ENCODE results near the gene CPA2. TPM values are rescaled to one million over a fixed set of nuclear protein-coding genes. Genes with fewer than 3 reads are reported as not detected.

CPA2 gene
- total RNA-seq, 2 experiments from 2014 or later: not detected

GRCh38 chr7:130268463-130269317 lies 2.0 kb downstream of the CPA2 start:
- POLR2A ChIA-PET: no interaction called here
- H3K27me3 Mint-ChIP-seq: no peaks in the 10 kb centered on the region

GRCh38 chr7:130269318-130269694 lies 2.6 kb downstream of the CPA2 start:
- peaks cover 3% of the 10 kb centered on the region for H3K27me3 Mint-ChIP-seq
- H3K4me3 Mint-ChIP-seq: no peak overlapping the region
- POLR2A ChIA-PET: no interaction called here
- H3K9me3 Mint-ChIP-seq: no peaks in the 10 kb centered on the region
- peaks cover 9% of the 10 kb centered on the region for H3K4me1 Mint-ChIP-seq
- no peaks in the 10 kb centered on the region for H3K36me3 Mint-ChIP-seq (ENCODE audit: low read depth)
- no peak overlapping the region for H3K27ac Mint-ChIP-seq
- CTCF ChIA-PET: no interaction called here
- no peak for DNase-seq

More at GRCh38 chr7:130268463-130269317, 2.0 kb downstream of the CPA2 start:
- CTCF ChIA-PET: no interaction called here
- no peak overlapping the region for H3K4me3 Mint-ChIP-seq
- peaks cover 6% of the 10 kb centered on the region for H3K4me1 Mint-ChIP-seq
- no peak overlapping the region for H3K27ac Mint-ChIP-seq
- no peaks in the 10 kb centered on the region for H3K36me3 Mint-ChIP-seq (ENCODE audit: low read depth)
- no peak for DNase-seq
- H3K9me3 Mint-ChIP-seq: no peaks in the 10 kb centered on the region

GRCh38 chr7:130270947-130271800 lies 4.5 kb downstream of the CPA2 start:
- POLR2A ChIA-PET: no interaction called here
- Mint-ChIP-seq H3K27me3 (peaks cover 4% of the 10 kb centered on the region), H3K4me3 (no peak overlapping the region), H3K9me3 (no peaks in the 10 kb centered on the region), H3K4me1 (peaks cover 10% of the 10 kb centered on the region), H3K36me3 (ENCODE audit: low read depth) (no peaks in the 10 kb centered on the region), H3K27ac (no peak overlapping the region)
- DNase-seq: no peak
- CTCF ChIA-PET: no interaction called here

- Mint-ChIP-seq H3K4me1 (peaks cover 13% of the 10 kb centered on the region), H3K27ac (no peak overlapping the region), H3K27me3 (peaks cover 4% of the 10 kb centered on the region), H3K36me3 (ENCODE audit: low read depth) (no peaks in the 10 kb centered on the region), H3K4me3 (no peak overlapping the region), H3K9me3 (no peaks in the 10 kb centered on the region)
- DNase-seq: no peak
- ChIA-PET POLR2A (no interaction called here), CTCF (interaction anchor here (0.5 kb wide), 1 partner anchor 106 kb away, joined by 3 read pairs; no protein-coding TSS in a partner anchor)
Observed at GRCh38 chr7:130272381-130273080, 5.9 kb downstream of the CPA2 start.

- Mint-ChIP-seq H3K9me3 (no peaks in the 10 kb centered on the region), H3K36me3 (ENCODE audit: low read depth) (no peaks in the 10 kb centered on the region), H3K4me3 (peak overlapping the region; percentile 42), H3K4me1 (peaks cover 13% of the 10 kb centered on the region), H3K27ac (no peak overlapping the region), H3K27me3 (peaks cover 4% of the 10 kb centered on the region)
- DNase-seq: no peak
- CTCF ChIA-PET: interaction anchor here (0.5 kb wide), 1 partner anchor 105 kb away, joined by 3 read pairs; no protein-coding TSS in a partner anchor
- POLR2A ChIA-PET: interaction anchor here (0.6 kb wide), 1 partner anchor 10 kb away, joined by 6 read pairs; no protein-coding TSS in a partner anchor
Observed at GRCh38 chr7:130273081-130273932, 6.6 kb downstream of the CPA2 start.

GRCh38 chr7:130273933-130274255 lies 7.2 kb downstream of the CPA2 start:
- H3K27ac Mint-ChIP-seq: no peak overlapping the region
- no peaks in the 10 kb centered on the region for H3K36me3 Mint-ChIP-seq (ENCODE audit: low read depth)
- H3K4me3 Mint-ChIP-seq: no peak overlapping the region
- H3K9me3 Mint-ChIP-seq: no peaks in the 10 kb centered on the region
- DNase-seq: no peak
- H3K27me3 Mint-ChIP-seq: peaks cover 4% of the 10 kb centered on the region
- ChIA-PET CTCF (interaction anchor here (0.5 kb wide), 1 partner anchor 1225 kb away, joined by 3 read pairs; no protein-coding TSS in a partner anchor), POLR2A (no interaction called here)
- peaks cover 13% of the 10 kb centered on the region for H3K4me1 Mint-ChIP-seq

- POLR2A ChIA-PET: no interaction called here
- no peaks in the 10 kb centered on the region for H3K36me3 Mint-ChIP-seq (ENCODE audit: low read depth)
- DNase-seq: no peak
- H3K27me3 Mint-ChIP-seq: peaks cover 4% of the 10 kb centered on the region
- no peak overlapping the region for H3K4me3 Mint-ChIP-seq
- H3K27ac Mint-ChIP-seq: no peak overlapping the region
- H3K4me1 Mint-ChIP-seq: peaks cover 13% of the 10 kb centered on the region
- no peaks in the 10 kb centered on the region for H3K9me3 Mint-ChIP-seq
- CTCF ChIA-PET: interaction anchor here (0.5 to 0.6 kb wide), 2 partner anchors 51 to 1224 kb away, joined by 3 read pairs; no protein-coding TSS in a partner anchor
Observed at GRCh38 chr7:130274296-130274695, 7.6 kb downstream of the CPA2 start.

GRCh38 chr7:130274983-130275591 lies 8.4 kb downstream of the CPA2 start:
- Mint-ChIP-seq H3K9me3 (no peaks in the 10 kb centered on the region), H3K27ac (no peak overlapping the region), H3K4me1 (peaks cover 13% of the 10 kb centered on the region), H3K27me3 (peaks cover 4% of the 10 kb centered on the region), H3K36me3 (ENCODE audit: low read depth) (no peaks in the 10 kb centered on the region), H3K4me3 (no peak overlapping the region)
- CTCF ChIA-PET: interaction anchor here (0.6 kb wide), 1 partner anchor 52 kb away, joined by 3 read pairs; no protein-coding TSS in a partner anchor
- POLR2A ChIA-PET: no interaction called here
- no peak for DNase-seq

- no peak overlapping the region for H3K4me3 Mint-ChIP-seq
- CTCF ChIA-PET: no interaction called here
Observed at GRCh38 chr7:130275826-130276297, 9.2 kb downstream of the CPA2 start.

GRCh38 chr7:130276796-130277762 lies 10.4 kb downstream of the CPA2 start:
- DNase-seq: no peak
- no peaks in the 10 kb centered on the region for H3K36me3 Mint-ChIP-seq (ENCODE audit: low read depth)
- H3K27ac Mint-ChIP-seq: no peak overlapping the region
- H3K9me3 Mint-ChIP-seq: no peaks in the 10 kb centered on the region
- peaks cover 13% of the 10 kb centered on the region for H3K4me1 Mint-ChIP-seq
- ChIA-PET CTCF (no interaction called here), POLR2A (no interaction called here)
- no peak overlapping the region for H3K4me3 Mint-ChIP-seq
- peaks cover 4% of the 10 kb centered on the region for H3K27me3 Mint-ChIP-seq

More at GRCh38 chr7:130275826-130276297, 9.2 kb downstream of the CPA2 start:
- Mint-ChIP-seq H3K4me1 (peaks cover 13% of the 10 kb centered on the region), H3K27me3 (peaks cover 4% of the 10 kb centered on the region), H3K36me3 (ENCODE audit: low read depth) (no peaks in the 10 kb centered on the region), H3K9me3 (no peaks in the 10 kb centered on the region), H3K27ac (no peak overlapping the region)
- DNase-seq: no peak
- POLR2A ChIA-PET: no interaction called here
